Stimulated activated CD8-positive, alpha-beta memory T cell treated with anti-CD3 and anti-CD28 coated beads, Interleukin-12 subunit alpha, Interleukin-12 subunit beta, amount 100 ng/mL, for 1 hour (primary cell): ENCODE measurements around the gene MYOCOS.
"Not testable (repeated sequence)": the region's sequence is repeated elsewhere in the genome, so short reads cannot be mapped to it uniquely, and the experiment has no call there.

ENCODE experiments used
- DNase-seq: peaks from one replicate; pipeline ENCODE4 v3.0.0-alpha.2; 2020; ENCODE audit warnings: low read depth

Gene MYOCOS, protein sequence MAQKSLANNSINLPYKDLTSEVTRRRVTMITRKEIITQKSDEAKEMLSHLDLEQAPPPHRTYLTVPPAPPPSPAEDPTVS

DNA sequence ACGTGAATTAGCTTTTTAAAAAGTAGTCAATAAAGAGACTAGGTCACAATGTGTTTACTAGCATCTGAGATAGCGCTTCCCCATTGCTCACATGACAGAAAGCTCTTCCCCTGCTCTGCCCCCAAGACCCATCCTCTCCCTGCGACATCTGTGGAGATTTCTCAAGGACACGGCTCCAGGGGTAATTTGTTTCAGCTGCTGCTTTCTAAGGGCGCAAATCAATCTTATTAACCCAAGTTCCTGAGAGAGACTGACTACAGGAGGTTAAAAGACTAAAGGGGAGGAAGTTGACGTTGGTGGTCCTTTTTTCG is at the start of gene MYOCOS:
Gene MYOCOS, plus strand, starts transcription at position 92 of the 311 bp plus-strand sequence. CDS start 1,641 bp downstream, outside the sequence.
- DNase-seq = no peak

- DNase-seq = no peak
Measured at GRCh38 chr1:171576144-171576543, 45.9 kb upstream of the MYOCOS start.

GRCh38 chr1:171581226-171581625 is 40.8 kb upstream of the MYOCOS start:
- DNase-seq = no peak

DNA sequence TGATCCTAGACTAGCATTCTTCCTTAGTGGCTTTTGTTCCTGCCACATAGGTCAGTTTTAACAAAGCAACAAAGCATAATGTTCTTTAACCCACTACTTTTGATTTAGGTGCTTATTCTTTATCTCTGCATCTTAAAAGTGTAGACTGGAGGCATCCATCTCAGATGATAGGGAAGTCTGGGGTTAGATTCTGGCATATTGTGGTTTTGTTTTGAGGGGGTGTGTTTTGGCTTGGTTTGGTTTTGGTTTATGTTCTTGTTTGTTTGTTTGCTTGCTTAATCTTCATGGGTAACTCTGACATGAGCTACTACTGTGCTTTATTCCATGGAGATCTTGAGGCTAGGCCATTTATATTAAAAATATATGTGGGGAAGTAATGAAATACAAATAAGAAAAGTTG is 40.3 kb upstream of the MYOCOS start:
- DNase-seq = no peak

- DNase-seq = no peak
Measured at GRCh38 chr1:171582589-171582988, 39.5 kb upstream of the MYOCOS start.

GRCh38 chr1:171583591-171584201 is 38.3 kb upstream of the MYOCOS start:
- DNase-seq = no peak

- DNase-seq = no peak
Measured at GRCh38 chr1:171585715-171586114, 36.3 kb upstream of the MYOCOS start.

- DNase-seq = no peak
Measured at GRCh38 chr1:171588230-171588629, 33.8 kb upstream of the MYOCOS start.

- DNase-seq = no peak
Measured at GRCh38 chr1:171590022-171590421, 32.0 kb upstream of the MYOCOS start.

- no peak for DNase-seq
Measured at GRCh38 chr1:171595324-171595723, 26.7 kb upstream of the MYOCOS start.

- DNase-seq = no peak
Measured at GRCh38 chr1:171596119-171596518, 25.9 kb upstream of the MYOCOS start.

GRCh38 chr1:171596705-171597104 is 25.3 kb upstream of the MYOCOS start:
- no peak for DNase-seq

DNA sequence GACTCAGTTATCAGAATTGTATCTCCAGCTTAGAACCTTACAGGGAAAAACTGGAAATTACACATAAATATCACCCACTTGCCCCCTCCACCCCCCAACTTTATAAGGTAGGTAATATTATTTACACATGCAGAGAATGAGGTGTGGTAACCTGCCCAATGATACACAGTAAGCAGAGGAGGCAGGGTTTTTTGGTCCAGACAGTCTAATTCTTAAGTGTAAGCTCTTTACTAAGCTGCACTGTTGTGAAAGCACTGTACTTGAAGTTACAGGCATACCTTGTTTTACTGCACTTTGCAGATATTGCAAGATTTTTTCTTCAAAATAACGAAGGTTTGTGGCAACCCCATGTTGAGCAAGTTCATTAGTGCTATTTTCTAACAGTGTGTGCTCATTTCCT is 24.8 kb upstream of the MYOCOS start:
- DNase-seq = no peak

GRCh38 chr1:171600310-171600709 is 21.7 kb upstream of the MYOCOS start:
- DNase-seq = not testable (repeated sequence)

GRCh38 chr1:171600862-171601261 is 21.2 kb upstream of the MYOCOS start:
- DNase-seq = no peak

GRCh38 chr1:171603042-171603441 is 19.0 kb upstream of the MYOCOS start:
- DNase-seq = not testable (repeated sequence)

- no peak for DNase-seq
Measured at GRCh38 chr1:171606402-171606941, 15.6 kb upstream of the MYOCOS start.

GRCh38 chr1:171610385-171610784 is 11.7 kb upstream of the MYOCOS start:
- DNase-seq = no peak

GRCh38 chr1:171611306-171611705 is 10.7 kb upstream of the MYOCOS start:
- DNase-seq = no peak

DNA sequence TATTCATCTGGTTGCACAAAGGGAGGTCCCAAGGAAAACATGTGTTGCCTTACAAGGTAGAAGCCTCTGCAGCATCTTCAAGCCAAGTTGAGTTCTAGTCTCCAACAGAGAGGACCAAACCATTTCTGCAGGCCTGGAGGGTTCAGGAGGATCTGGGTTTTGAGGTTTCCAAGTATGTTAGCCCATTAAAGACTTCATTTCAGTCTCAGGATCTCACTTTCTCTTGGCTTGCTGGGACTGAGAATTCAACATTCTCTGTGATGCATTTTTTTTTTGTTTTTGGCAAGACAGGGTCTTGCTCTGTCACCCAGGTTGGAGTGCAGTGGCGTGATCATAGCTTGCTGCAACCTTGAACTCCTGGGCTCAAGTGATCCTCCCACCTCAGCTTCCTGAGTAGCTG is 8.8 kb upstream of the MYOCOS start:
- no peak for DNase-seq

- DNase-seq = not testable (repeated sequence)
Measured at GRCh38 chr1:171615122-171615906, 6.7 kb upstream of the MYOCOS start.

GRCh38 chr1:171616586-171616985 is 5.5 kb upstream of the MYOCOS start:
- DNase-seq = no peak

- no peak for DNase-seq
Measured at GRCh38 chr1:171623651-171624331, 1.7 kb downstream of the MYOCOS start.
